Cardiac fibroblast (primary cell): ENCODE results near the gene TRAPPC2L.

ENCODE experiments used
- DNase-seq, 2 donors: peaks; one replicate each; pipeline versions ENCODE4 v3.0.0 to v3.0.0-alpha.2; 2010; ENCODE audit warnings: low read depth in 2 of 2
- H3K4me3 ChIP-seq, 2 donors: replicated peaks in 1 of 2; 1 replicate in 1 of 2; 2 replicates in 1 of 2; pipeline ENCODE4 v1.5.1; 2011; ENCODE audit warnings: low read depth in 2 of 2, low read length in 2 of 2, mild to moderate bottlenecking in 2 of 2, moderate library complexity in 1 of 2
- TF ChIP-seq, protein P1 (sequence below): IDR thresholded peaks from one replicate; pipeline ENCODE4 v1.5.1; 2011; ENCODE audit warnings: low read depth, mild to moderate bottlenecking, low read length, inconsistent platforms

TRAPPC2L gene

DNA sequence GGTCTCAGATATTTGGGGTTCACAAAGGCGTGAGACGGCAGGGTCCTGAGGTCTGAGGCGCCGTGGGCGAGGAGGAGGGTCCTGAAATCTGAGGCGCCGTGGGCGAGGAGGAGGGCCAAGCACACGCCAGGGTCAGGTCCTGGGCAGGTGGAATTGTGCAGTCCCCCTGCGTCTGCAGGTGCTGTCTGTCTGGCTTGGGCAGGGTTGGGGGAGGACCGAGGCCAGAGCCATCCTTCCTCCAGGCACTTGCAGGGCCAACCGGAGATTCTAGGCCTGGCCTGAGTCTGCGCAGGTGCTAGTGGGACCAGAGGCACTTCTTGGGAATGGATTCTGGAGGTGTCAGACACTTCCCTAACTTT lies 42.8 kb upstream of the TRAPPC2L start:
- H3K4me3 ChIP-seq = no peak overlapping the region
- TF ChIP-seq, protein P1, sequence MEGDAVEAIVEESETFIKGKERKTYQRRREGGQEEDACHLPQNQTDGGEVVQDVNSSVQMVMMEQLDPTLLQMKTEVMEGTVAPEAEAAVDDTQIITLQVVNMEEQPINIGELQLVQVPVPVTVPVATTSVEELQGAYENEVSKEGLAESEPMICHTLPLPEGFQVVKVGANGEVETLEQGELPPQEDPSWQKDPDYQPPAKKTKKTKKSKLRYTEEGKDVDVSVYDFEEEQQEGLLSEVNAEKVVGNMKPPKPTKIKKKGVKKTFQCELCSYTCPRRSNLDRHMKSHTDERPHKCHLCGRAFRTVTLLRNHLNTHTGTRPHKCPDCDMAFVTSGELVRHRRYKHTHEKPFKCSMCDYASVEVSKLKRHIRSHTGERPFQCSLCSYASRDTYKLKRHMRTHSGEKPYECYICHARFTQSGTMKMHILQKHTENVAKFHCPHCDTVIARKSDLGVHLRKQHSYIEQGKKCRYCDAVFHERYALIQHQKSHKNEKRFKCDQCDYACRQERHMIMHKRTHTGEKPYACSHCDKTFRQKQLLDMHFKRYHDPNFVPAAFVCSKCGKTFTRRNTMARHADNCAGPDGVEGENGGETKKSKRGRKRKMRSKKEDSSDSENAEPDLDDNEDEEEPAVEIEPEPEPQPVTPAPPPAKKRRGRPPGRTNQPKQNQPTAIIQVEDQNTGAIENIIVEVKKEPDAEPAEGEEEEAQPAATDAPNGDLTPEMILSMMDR = no peak
- no peak for DNase-seq

DNA sequence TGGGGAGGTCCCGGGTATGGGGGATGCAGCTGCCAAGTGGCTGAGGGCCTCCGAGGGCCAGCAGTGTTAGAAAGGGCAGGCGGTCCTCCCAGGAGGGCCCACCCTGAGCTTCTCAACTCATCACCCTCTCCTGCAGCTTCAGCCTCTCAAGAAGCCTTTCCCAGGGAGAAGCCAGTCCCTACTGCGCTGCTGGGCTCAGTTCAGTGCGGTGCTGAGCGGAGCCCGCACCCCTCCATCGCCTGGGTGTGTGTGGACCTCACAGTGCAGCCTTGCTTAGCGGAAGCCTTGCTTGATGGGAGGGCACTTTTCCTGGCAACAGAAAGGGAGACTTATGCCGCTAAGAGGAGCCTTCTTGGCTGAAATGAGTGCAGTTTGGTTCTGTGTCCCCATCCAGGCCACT lies 41.7 kb upstream of the TRAPPC2L start:
- H3K4me3 ChIP-seq = no peak overlapping the region
- TF ChIP-seq, protein P1 = no peak
- DNase-seq = no peak

DNA sequence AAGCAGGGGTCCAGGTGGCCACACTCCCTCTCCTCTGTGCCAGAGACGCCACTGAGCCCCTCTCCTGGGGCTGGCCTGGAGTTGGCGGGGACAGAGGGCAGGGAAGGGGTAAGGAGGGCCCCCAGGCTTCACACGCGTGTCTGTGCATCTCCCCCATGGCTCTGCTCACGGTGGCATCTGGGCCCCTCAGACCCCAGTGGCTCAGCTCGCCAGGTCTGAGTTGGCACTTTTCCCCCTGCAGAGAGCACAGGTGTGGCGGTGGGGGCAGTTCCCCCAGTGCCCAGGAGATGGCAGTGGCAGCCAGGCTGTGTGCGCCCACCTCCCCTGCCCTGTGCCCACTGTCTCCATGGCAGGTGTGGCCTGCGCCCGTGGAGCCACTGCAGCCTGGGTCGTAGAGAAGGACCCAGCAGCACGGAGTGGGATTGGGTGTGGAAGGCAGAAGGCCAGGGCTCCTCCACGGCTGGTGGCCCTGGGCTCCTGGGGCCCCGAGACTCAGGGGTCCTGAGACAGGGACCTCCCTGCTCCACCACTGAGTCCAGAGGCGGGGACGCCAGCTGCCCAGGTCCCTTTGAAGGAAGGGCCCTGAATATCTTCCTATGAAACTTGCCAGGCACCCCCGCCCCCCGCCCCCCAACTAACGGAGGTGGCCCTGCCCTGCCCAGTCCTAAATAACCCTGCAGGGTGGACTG lies 40.9 kb upstream of the TRAPPC2L start:
- DNase-seq = no peak
- H3K4me3 ChIP-seq = no peak overlapping the region
- TF ChIP-seq, protein P1 = peak; percentile 69

DNA sequence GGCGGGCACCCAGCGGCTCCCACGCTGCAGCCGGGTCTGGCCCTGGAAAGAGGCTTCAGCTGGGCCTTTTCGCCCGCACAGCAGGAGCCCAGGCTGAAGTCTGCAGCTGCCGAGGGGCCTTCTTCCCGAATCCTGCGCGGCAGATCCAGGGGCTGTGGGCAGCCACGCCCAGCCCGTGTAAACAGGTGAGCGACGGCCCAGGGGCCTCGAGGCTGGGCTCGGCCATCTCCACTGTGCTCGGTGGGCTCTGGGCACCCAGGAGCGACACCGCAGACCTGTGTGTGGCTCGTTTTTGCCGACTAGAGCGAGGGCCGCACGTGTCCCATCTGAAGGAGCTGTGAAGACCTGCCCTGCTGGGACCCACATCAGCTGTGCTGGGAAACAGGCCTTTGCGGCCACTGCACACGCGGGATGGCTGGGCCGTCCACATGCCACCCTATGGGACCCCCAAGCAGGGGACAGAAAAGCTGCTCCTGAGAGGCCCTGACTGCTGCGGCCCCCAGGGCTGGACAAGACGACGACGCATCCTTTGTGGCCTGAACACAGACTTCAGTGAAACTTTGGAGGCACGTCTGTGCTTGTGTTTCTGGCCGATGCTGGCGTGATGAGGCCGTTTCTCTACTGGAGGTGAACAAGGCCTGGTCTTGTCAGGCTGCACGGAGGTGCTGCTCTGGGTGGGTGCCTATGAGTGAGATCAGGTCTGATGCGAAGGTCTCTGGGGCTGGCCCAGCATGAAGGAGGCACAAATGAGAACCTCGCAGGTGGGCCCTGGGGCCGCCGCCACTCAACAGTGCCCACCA lies 40.0 kb upstream of the TRAPPC2L start:
- TF ChIP-seq, protein P1 = no peak
- DNase-seq = no peak

DNA sequence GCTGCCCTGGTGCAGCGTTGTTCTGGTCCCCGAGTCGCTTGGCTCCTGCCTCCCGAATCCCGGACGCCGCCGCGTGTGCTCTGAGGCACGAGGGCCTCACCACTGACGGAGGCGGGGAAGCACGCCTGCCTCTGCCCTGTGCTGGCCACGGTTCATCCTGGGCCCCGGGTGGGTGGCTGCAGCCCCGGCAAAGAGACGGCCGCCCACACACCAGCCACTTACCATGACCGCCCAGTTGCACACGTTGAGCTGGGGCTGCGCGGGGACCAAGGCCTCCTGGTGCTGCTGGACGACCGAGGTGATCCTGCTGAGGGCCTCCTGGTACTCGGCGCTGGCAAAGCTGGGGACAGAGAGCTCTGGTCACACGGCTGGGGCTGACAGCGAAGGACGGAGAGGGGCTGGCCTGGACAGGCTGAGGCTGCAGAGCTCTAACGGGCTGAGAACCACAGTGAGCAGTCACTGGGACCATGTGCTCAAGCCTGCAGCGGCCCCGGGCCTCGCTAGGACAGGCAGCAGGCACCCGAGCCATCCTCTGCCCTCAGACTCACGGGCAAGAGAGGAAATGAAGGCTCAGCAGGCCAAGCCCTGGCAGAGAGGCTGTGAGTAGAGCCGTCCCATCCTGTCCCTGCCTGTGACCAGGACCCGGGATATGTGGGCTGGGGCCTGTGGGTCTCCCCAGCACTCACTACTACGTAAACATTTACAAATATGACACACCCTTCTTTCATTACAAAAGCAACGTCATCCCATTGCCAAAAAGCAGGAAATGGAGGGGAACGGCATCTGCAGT lies 38.9 kb upstream of the TRAPPC2L start:
- TF ChIP-seq, protein P1 = no peak
- H3K4me3 ChIP-seq = no peak overlapping the region
- no peak for DNase-seq

More for the DNA sequence above, 40.0 kb upstream of the TRAPPC2L start:
- no peak overlapping the region for H3K4me3 ChIP-seq

DNA sequence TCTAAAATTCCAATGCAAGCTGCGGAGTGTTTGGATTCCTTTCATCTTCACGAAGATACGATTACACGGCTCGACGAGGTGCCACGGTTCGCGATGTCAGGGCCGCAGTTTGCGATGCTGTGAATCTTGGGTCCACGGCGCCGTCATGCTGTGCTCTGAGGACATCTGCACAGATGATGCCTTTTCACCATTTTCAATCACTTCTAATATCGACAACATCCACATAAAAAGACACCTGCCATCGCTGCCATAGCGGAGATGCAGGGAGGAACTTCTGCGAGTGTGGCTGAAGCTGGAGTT lies 38.4 kb upstream of the TRAPPC2L start:
- no peak overlapping the region for H3K4me3 ChIP-seq
- TF ChIP-seq, protein P1 = no peak
- DNase-seq = no peak
